GM19455 (cell line): ENCODE measurements around the gene SMARCC1.

Source experiments
- ATAC-seq: cut with Tn5 transposase; IDR thresholded peaks from one replicate; pipeline ENCODE4 v1.9.1; 2021; ENCODE audit not compliant: unreplicated experiment

Gene SMARCC1

GRCh38 chr3:47705391-47705790 lies 76.3 kb downstream of the SMARCC1 start:
- ATAC-seq, result no peak

GRCh38 chr3:47704237-47704612 lies 77.5 kb downstream of the SMARCC1 start:
- no peak for ATAC-seq

- ATAC-seq, result no peak
Observed at GRCh38 chr3:47701388-47701787, 80.3 kb downstream of the SMARCC1 start.

GRCh38 chr3:47692158-47692557 lies 89.5 kb downstream of the SMARCC1 start:
- no peak for ATAC-seq

GRCh38 chr3:47688488-47688887 lies 93.2 kb downstream of the SMARCC1 start:
- ATAC-seq, result no peak

GRCh38 chr3:47685037-47685436 lies 96.7 kb downstream of the SMARCC1 start:
- ATAC-seq, result no peak

GRCh38 chr3:47681016-47681415 lies 100.7 kb downstream of the SMARCC1 start:
- no peak for ATAC-seq

- no peak for ATAC-seq
Observed at GRCh38 chr3:47678446-47679338, 103.0 kb downstream of the SMARCC1 start.

GRCh38 chr3:47669026-47669749 lies 112.5 kb downstream of the SMARCC1 start:
- ATAC-seq, result no peak

GRCh38 chr3:47666118-47666517 lies 115.6 kb downstream of the SMARCC1 start:
- ATAC-seq, result no peak

- no peak for ATAC-seq
Observed at GRCh38 chr3:47664519-47664918, 117.2 kb downstream of the SMARCC1 start.

GRCh38 chr3:47663630-47664240 lies 118.0 kb downstream of the SMARCC1 start:
- ATAC-seq, result no peak

- no peak for ATAC-seq
Observed at GRCh38 chr3:47661121-47661752, 120.5 kb downstream of the SMARCC1 start.

- ATAC-seq, result no peak
Observed at GRCh38 chr3:47658444-47658843, 123.2 kb downstream of the SMARCC1 start.

- no peak for ATAC-seq
Observed at GRCh38 chr3:47652142-47652541, 129.6 kb downstream of the SMARCC1 start.

GRCh38 chr3:47650294-47650693 lies 131.4 kb downstream of the SMARCC1 start:
- no peak for ATAC-seq

- no peak for ATAC-seq
Observed at GRCh38 chr3:47647550-47647949, 134.1 kb downstream of the SMARCC1 start.

- ATAC-seq, result no peak
Observed at GRCh38 chr3:47646362-47646761, 135.3 kb downstream of the SMARCC1 start.

- ATAC-seq, result no peak
Observed at GRCh38 chr3:47645551-47645950, 136.1 kb downstream of the SMARCC1 start.

- no peak for ATAC-seq
Observed at GRCh38 chr3:47643092-47643491, 138.6 kb downstream of the SMARCC1 start.

GRCh38 chr3:47641739-47642138 lies 140.0 kb downstream of the SMARCC1 start:
- ATAC-seq, result no peak
